ENCODE measurements around the gene IRX5. TPM values are rescaled to one million over a fixed set of nuclear protein-coding genes. Genes with fewer than 3 reads are reported as not detected.

Gene IRX5
- total RNA-seq, 1 donor from 2014 or later: 2.6 TPM

DNA sequence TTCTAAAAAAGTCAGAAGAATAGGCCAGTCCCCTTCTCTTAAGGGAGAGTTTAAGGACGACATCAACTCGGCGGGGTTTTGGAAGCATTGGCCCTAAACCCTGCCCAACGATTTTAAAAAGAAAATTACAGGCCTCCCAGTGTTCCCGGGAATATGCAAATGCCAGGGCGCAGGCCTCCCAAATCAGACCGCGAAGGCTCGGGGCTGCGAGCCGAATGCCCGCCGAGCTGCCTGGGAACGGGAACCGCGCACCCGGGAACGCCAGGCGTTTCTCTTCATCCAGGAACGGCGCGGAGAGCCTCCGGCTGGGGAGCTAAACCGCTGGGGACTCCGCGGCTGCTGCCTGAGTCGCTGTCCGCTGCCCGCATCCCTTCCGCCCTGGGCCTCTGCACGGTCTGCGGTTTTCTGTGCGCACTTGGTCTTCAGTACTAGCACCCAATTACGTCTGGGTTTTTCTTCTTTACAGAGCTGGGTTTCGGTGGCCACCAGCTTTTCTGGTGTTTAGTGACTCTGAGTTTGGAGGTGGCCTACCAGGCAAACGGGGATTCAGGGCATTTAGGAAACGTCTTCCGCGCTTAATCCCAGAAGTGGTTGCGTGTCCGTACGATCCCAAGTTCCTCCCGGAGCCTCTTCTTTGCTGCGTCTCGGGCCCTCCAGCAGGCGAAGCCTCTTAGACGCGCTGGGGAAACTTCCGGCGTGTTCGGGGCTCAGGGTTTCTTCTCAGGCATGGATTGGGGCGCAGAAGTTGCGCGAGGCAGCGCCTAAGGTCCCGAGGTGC, 5.7 kb downstream of the IRX5 start:
- DNase-seq (ENCODE audit: low spot score): peak; percentile 53
- Mint-ChIP-seq H3K27ac (ENCODE audit: unreplicated experiment) (no peak overlapping the region), H3K4me1 (ENCODE audit: unreplicated experiment) (peaks cover 44% of the 10 kb centered on the region), H3K4me3 (ENCODE audit: unreplicated experiment) (peak overlapping the region; percentile 82), H3K36me3 (ENCODE audit: low read depth, unreplicated experiment) (no peaks in the 10 kb centered on the region), H3K27me3 (ENCODE audit: unreplicated experiment) (peaks cover 39% of the 10 kb centered on the region), H3K9me3 (ENCODE audit: unreplicated experiment) (no peaks in the 10 kb centered on the region)
- TF ChIP-seq CTCF (IDR thresholded peaks at IDR 0.05; ENCODE audit: unreplicated experiment): no peak

DNA sequence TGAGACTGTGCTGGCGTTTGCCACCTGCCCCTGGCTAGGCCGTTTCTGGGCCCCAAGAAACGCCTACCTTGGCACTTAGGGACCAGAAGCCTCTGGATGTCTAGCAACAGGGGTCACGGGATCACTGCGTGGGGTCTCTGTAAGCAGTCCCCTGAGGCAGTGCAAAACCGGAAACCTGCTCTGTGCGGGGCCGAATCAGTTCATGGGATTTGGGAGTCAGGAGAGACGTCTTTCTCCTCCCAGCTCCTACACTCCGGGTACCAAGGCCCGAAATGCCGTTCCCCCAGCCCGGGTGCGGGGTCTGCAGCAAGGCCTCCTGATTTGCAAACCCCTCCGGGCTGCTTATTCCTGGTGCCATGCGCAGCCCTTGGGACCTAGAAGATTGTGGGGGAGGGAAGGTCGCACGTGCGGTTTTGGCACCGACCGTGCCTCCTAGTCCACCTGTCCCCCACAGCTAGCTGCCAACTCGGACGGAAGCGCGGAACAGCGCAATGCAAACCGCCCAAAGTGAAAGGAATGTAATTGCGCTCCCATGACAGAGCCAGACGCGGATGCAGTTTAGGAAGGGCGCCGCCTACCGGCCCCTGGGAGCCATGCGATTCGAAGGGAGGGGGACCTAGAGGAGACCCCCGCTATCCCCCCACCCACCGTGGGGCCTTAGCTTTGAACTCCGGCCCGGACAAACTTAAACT, 6.5 kb downstream of the IRX5 start:
- peaks cover 34% of the 10 kb centered on the region for H3K27me3 Mint-ChIP-seq (ENCODE audit: unreplicated experiment)
- H3K4me3 Mint-ChIP-seq (ENCODE audit: unreplicated experiment): peak overlapping the region; percentile 82
- no peak overlapping the region for H3K27ac Mint-ChIP-seq (ENCODE audit: unreplicated experiment)
- peak; percentile 91 for TF ChIP-seq CTCF (IDR thresholded peaks at IDR 0.05; ENCODE audit: unreplicated experiment)
- H3K36me3 Mint-ChIP-seq (ENCODE audit: low read depth, unreplicated experiment): no peaks in the 10 kb centered on the region
- DNase-seq (ENCODE audit: low spot score): peak; percentile 71
- H3K4me1 Mint-ChIP-seq (ENCODE audit: unreplicated experiment): peaks cover 40% of the 10 kb centered on the region
- H3K9me3 Mint-ChIP-seq (ENCODE audit: unreplicated experiment): no peaks in the 10 kb centered on the region

- H3K4me3 Mint-ChIP-seq (ENCODE audit: unreplicated experiment): peak overlapping the region; percentile 77
- H3K4me1 Mint-ChIP-seq (ENCODE audit: unreplicated experiment): peaks cover 36% of the 10 kb centered on the region
- H3K27ac Mint-ChIP-seq (ENCODE audit: unreplicated experiment): no peak overlapping the region
Observed at GRCh38 chr16:54937671-54938211, 7.1 kb downstream of the IRX5 start.

GRCh38 chr16:54938212-54939028, 7.8 kb downstream of the IRX5 start:
- TF ChIP-seq CTCF (IDR thresholded peaks at IDR 0.05; ENCODE audit: unreplicated experiment): no peak
- Mint-ChIP-seq H3K27ac (ENCODE audit: unreplicated experiment) (no peak overlapping the region), H3K9me3 (ENCODE audit: unreplicated experiment) (no peaks in the 10 kb centered on the region), H3K36me3 (ENCODE audit: low read depth, unreplicated experiment) (no peaks in the 10 kb centered on the region), H3K27me3 (ENCODE audit: unreplicated experiment) (peaks cover 30% of the 10 kb centered on the region), H3K4me1 (ENCODE audit: unreplicated experiment) (peaks cover 36% of the 10 kb centered on the region), H3K4me3 (ENCODE audit: unreplicated experiment) (peak overlapping the region; percentile 77)
- peak; percentile 40 for DNase-seq (ENCODE audit: low spot score)

More at GRCh38 chr16:54937671-54938211, 7.1 kb downstream of the IRX5 start:
- Mint-ChIP-seq H3K36me3 (ENCODE audit: low read depth, unreplicated experiment) (no peaks in the 10 kb centered on the region), H3K27me3 (ENCODE audit: unreplicated experiment) (peaks cover 30% of the 10 kb centered on the region), H3K9me3 (ENCODE audit: unreplicated experiment) (no peaks in the 10 kb centered on the region)
- TF ChIP-seq CTCF (IDR thresholded peaks at IDR 0.05; ENCODE audit: unreplicated experiment): peak; percentile 33
- DNase-seq (ENCODE audit: low spot score): no peak

All from endothelial cell (in vitro differentiated cells).